Measurements from ENCODE around the gene POLR2B. TPM values are rescaled to one million over a fixed set of nuclear protein-coding genes. Genes with fewer than 3 reads are reported as not detected.
A peak's percentile ranks its signal among the peaks of the same experiment; 100 is the strongest.

Gene POLR2B
- total RNA-seq, 1 donor from 2014 or later: 23.4 TPM

DNA sequence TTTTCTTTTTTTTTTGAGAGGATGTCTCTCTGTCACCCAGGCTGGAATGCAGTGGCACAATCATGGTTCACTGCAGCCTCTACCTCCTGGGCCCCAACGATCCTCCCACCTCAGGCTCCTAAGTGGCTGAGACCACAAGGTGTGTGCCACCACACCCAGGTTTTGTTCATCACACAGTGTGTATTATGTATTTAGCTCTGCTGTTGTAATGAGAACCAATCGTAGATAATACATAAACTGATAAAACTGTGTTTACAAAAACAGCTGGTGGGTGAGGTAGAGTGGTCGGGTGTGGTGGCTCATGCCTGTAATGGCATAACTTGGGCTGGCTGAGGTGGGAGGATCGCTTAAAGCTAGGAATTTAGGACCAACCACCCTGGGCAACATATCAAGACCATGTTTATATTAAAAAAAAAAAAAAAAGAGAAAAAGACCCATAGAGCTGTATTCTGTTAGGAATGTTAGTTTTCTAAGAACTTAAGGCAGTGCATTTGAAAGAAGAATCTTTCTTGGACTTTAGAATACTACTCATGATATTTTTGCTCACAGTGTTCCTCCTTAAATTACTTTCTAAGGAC, 34.9 kb downstream of the POLR2B start:
- no peak for DNase-seq (ENCODE audit: low spot score in 2 of 2)
- Histone ChIP-seq H3K4me3 (no peak overlapping the region), H3K27ac (no peak overlapping the region), H3K36me3 (peaks cover 51 to 86% of the 10 kb centered on the region in 2 donors), H3K27me3 (no peaks in the 10 kb centered on the region), H3K4me1 (no peaks in the 10 kb centered on the region), H3K9me3 (no peaks in the 10 kb centered on the region)
- intact Hi-C loops (cut with DNase I): no loop called here
- TF ChIP-seq, protein P1, sequence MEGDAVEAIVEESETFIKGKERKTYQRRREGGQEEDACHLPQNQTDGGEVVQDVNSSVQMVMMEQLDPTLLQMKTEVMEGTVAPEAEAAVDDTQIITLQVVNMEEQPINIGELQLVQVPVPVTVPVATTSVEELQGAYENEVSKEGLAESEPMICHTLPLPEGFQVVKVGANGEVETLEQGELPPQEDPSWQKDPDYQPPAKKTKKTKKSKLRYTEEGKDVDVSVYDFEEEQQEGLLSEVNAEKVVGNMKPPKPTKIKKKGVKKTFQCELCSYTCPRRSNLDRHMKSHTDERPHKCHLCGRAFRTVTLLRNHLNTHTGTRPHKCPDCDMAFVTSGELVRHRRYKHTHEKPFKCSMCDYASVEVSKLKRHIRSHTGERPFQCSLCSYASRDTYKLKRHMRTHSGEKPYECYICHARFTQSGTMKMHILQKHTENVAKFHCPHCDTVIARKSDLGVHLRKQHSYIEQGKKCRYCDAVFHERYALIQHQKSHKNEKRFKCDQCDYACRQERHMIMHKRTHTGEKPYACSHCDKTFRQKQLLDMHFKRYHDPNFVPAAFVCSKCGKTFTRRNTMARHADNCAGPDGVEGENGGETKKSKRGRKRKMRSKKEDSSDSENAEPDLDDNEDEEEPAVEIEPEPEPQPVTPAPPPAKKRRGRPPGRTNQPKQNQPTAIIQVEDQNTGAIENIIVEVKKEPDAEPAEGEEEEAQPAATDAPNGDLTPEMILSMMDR (IDR thresholded peaks at IDR 0.05): no peak

DNA sequence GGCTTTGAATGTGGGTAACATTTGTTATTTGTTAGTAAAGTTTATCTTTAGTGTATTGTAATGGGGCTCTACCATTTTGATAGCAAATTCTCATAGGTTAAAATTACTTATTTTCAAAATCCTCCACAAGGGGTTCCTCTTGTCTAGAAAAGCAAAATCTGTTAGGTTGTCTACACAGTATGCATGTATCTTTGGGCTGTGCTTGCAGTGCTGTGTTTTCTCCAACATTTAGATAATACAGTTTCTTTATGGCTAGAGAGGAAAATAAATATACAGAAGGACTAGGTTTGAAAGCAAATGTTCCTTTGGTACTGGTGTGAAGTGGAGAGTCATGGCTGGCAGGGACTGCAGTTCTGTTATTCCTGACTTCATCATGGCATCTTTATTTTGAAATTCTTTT, 40.3 kb downstream of the POLR2B start:
- DNase-seq (ENCODE audit: low spot score in 2 of 2): no peak
- H3K27ac ChIP-seq: peak overlapping the region; percentile 31 to 42
- H3K9me3 ChIP-seq: no peaks in the 10 kb centered on the region
- no peak overlapping the region for H3K4me3 ChIP-seq
- TF ChIP-seq, protein P1 (IDR thresholded peaks at IDR 0.05): peak in 1 of 3 experiments; percentile 21
- no peaks in the 10 kb centered on the region for H3K27me3 ChIP-seq
- H3K36me3 ChIP-seq: peaks cover 40 to 60% of the 10 kb centered on the region in 2 donors
- intact Hi-C loops (cut with DNase I): no loop called here
- no peaks in the 10 kb centered on the region for H3K4me1 ChIP-seq

DNA sequence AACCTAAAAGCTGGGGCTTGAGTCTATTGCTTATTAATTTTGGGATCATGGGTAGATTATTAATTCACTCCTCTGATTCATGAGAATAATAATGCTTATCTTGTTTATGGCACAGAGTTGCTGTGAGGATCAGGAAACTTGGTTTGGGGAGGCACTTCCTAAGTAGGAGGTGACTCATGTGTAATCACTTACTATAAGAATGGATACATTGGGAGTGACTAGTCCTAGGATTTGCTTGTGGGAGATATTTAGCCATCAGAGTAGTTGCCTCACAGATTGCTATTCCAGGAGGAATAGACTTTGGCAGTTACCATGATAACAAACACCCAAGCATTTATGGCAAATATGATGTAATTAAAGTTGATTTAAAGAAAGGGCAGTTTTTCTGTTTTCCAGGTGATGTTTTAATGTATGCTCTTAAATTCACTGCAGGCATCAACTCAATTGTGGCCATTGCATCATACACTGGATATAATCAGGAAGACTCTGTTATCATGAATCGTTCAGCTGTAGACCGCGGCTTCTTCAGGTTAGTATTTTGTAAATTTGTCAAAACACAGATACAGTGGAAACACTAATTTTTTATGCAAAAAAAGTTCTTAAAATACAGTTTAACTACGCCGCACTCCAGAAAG, 41.9 kb downstream of the POLR2B start:
- H3K27me3 ChIP-seq: no peaks in the 10 kb centered on the region
- H3K4me1 ChIP-seq: no peaks in the 10 kb centered on the region
- H3K36me3 ChIP-seq: peaks cover 40 to 61% of the 10 kb centered on the region in 2 donors
- peak overlapping the region in 1 of 2 donors; percentile 5 for H3K27ac ChIP-seq
- DNase-seq (ENCODE audit: low spot score in 2 of 2): no peak
- intact Hi-C loops (cut with DNase I): loop anchor here (5.0 to 10.0 kb wide), 2 partner anchors 274 to 392 kb away; no protein-coding TSS in a partner anchor
- H3K9me3 ChIP-seq: no peaks in the 10 kb centered on the region
- TF ChIP-seq, protein P1 (IDR thresholded peaks at IDR 0.05): no peak
- no peak overlapping the region for H3K4me3 ChIP-seq

DNA sequence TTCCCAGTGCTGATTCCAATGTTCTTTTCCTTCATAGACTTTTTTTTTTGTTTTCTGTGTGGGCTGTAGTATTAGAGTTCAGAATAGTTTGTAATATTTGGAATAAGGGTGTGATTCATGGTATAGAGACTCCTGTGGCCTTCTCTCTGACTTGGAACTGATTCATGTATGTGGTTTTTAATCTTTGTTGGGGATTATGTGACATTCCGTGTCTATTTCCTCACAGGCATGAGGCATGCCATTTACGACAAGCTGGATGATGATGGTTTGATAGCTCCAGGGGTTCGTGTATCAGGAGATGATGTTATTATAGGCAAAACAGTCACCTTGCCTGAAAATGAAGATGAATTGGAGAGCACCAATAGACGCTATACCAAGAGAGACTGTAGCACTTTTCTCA, 44.4 kb downstream of the POLR2B start:
- TF ChIP-seq, protein P1 (IDR thresholded peaks at IDR 0.05): no peak
- no peaks in the 10 kb centered on the region for H3K9me3 ChIP-seq
- no peaks in the 10 kb centered on the region for H3K27me3 ChIP-seq
- no peaks in the 10 kb centered on the region for H3K4me1 ChIP-seq
- H3K36me3 ChIP-seq: peaks cover 48 to 65% of the 10 kb centered on the region in 2 donors
- peak overlapping the region in 1 of 2 donors; percentile 13 for H3K27ac ChIP-seq
- DNase-seq (ENCODE audit: low spot score in 2 of 2): no peak
- H3K4me3 ChIP-seq: no peak overlapping the region
- intact Hi-C loops (cut with DNase I): loop anchor here (5.0 to 10.0 kb wide), 2 partner anchors 272 to 389 kb away; no protein-coding TSS in a partner anchor

DNA sequence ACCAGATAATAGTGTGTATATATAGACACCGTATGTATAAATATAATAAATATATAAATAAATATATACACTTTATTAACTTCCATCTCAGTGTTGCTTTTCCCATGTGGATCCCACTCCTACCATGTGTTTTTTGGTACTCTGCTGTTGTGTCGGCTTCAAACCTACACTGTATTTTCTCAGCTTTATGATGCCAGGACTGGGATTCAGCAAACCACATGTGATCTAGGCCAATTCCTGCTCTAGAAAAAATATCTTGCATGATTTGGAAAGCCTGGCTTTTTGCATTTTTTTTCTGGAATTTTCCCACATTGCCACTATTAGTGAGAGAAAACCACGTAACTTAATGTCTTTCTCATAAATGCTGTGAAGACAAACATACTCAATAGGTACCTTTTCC, 55.8 kb downstream of the POLR2B start:
- H3K4me3 ChIP-seq: no peak overlapping the region
- intact Hi-C loops (cut with DNase I): no loop called here
- no peaks in the 10 kb centered on the region for H3K27me3 ChIP-seq
- DNase-seq (ENCODE audit: low spot score in 2 of 2): no peak
- H3K4me1 ChIP-seq: peaks cover 0 to 17% of the 10 kb centered on the region in 2 donors
- peak overlapping the region; percentile 22 to 59 for H3K27ac ChIP-seq
- TF ChIP-seq, protein P1 (IDR thresholded peaks at IDR 0.05): no peak
- H3K36me3 ChIP-seq: peaks cover 39 to 56% of the 10 kb centered on the region in 2 donors
- H3K9me3 ChIP-seq: no peaks in the 10 kb centered on the region
